ENCODE results near the gene XPR1.

DNA sequence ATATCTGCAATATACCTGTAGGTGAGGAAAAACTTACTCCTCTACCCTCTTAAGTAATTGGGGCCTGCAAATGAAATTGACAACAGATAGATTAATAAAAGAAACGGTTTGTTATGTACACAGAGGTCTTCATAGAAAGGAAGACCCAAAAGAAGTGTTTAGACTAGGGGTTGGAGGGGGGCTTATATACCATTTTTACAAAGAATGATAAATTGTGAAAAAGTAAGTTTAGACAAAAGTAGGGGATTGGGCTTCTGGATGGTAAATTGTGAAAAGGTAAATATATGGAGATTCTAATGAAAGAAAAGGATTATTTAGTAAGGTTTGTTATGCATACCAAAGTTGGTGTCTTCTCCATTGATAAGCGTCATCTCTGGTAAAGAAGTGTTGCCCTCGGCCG is 207.7 kb downstream of the XPR1 start:
- TF ChIP-seq, protein P1, sequence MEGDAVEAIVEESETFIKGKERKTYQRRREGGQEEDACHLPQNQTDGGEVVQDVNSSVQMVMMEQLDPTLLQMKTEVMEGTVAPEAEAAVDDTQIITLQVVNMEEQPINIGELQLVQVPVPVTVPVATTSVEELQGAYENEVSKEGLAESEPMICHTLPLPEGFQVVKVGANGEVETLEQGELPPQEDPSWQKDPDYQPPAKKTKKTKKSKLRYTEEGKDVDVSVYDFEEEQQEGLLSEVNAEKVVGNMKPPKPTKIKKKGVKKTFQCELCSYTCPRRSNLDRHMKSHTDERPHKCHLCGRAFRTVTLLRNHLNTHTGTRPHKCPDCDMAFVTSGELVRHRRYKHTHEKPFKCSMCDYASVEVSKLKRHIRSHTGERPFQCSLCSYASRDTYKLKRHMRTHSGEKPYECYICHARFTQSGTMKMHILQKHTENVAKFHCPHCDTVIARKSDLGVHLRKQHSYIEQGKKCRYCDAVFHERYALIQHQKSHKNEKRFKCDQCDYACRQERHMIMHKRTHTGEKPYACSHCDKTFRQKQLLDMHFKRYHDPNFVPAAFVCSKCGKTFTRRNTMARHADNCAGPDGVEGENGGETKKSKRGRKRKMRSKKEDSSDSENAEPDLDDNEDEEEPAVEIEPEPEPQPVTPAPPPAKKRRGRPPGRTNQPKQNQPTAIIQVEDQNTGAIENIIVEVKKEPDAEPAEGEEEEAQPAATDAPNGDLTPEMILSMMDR (IDR thresholded peaks at IDR 0.05), result no peak
- TF ChIP-seq POLR2A (IDR thresholded peaks at IDR 0.05) (no peak), POLR2AphosphoS5 (IDR thresholded peaks at IDR 0.05) (no peak)
